ENCODE data around the gene ADIPOR1. TPM values are rescaled to one million over a fixed set of nuclear protein-coding genes. Genes with fewer than 3 reads are reported as not detected.
"Not testable (repeated sequence)": the region's sequence is repeated elsewhere in the genome, so short reads cannot be mapped to it uniquely, and the experiment has no call there.

ADIPOR1 gene
- total RNA-seq, 3 donors from 2014 or later (not counting 1 experiment from before 2014, with no cell fraction given), result 61.9 to 81.7 (median 80.6) TPM

DNA sequence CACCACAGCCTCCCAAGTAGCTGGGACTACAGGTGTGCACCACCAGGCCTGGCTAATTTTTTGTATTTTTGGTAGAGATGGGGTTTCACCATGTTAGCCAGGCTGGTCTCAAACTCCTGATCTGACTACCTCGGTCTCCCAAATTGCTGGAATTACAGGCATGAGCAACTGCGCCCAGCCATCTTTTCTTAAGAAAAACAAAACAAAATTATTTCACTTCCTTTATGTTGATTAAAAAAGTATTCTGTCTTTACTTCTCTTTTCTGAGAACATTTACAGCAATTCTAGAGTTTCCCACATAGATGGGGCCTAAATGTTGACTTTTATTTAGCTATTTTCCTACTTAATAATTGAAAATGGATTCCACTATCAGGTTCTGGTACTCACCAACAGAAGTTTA, 31.8 kb upstream of the ADIPOR1 start:
- Mint-ChIP-seq H3K36me3 (no peaks in the 10 kb centered on the region), H3K27me3 (ENCODE audit: low read depth in 2 of 2) (peaks cover 22 to 37% of the 10 kb centered on the region in 2 donors), H3K4me3 (no peak overlapping the region), H3K27ac (no peak overlapping the region), H3K4me1 (no peaks in the 10 kb centered on the region), H3K9me3 (no peaks in the 10 kb centered on the region)
- Histone ChIP-seq H3K27ac (ENCODE audit: low read length) (no peak overlapping the region), H3K27me3 (ENCODE audit: control insufficient read depth, insufficient read depth, low read length) (no peaks in the 10 kb centered on the region), H3K4me1 (ENCODE audit: control insufficient read depth, insufficient read depth, low read length) (peaks cover 3% of the 10 kb centered on the region), H3K9me3 (ENCODE audit: control insufficient read depth, insufficient read depth, low read length) (no peaks in the 10 kb centered on the region), H3K36me3 (ENCODE audit: control insufficient read depth, insufficient read depth, low read length) (no peaks in the 10 kb centered on the region), H3K4me3 (ENCODE audit: low read length) (no peak overlapping the region)
- DNase-seq, result no peak
- intact Hi-C loops (cut with micrococcal nuclease), result no loop called here
- ATAC-seq, result no peak
- 75% methylated on average over 2 of the region's 2 CpGs for WGBS (ENCODE audit: insufficient coverage)
- no peak for TF ChIP-seq CTCF (IDR thresholded peaks at IDR 0.05)

DNA sequence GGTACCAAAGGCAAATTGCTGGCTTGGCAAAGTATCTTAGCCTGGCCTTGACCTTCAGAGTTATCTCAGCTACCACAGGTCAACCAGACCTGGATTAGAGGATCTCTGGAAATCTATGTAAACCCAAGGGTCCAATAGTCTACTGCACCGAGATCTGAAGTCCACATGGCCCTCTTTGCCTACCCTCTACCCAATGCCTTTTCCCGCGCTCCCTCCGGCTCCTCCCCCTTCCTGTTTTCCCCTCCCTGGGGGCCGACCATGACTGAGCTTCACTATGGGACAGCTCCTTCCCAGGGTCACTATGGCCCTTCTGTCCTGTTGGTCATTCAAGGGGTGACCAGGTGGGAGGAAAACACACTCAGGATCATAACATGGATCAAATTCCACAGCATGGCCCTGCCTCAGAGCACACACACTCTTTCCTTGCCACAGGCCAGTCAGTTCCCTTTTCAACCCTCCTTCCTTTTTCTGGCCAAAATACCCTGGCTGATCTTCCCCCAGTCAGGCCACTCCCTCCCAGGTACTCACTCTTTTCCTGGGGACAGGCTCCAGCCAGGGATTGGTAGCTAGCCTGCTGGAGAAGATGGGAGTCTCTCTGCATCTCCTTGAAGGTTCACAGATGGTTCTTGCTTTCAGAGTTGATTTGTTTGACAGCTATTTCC, 29.9 kb upstream of the ADIPOR1 start:
- no peak overlapping the region for H3K4me3 Mint-ChIP-seq
- no peaks in the 10 kb centered on the region for H3K9me3 ChIP-seq (ENCODE audit: control insufficient read depth, insufficient read depth, low read length)
- TF ChIP-seq CTCF (IDR thresholded peaks at IDR 0.05), result no peak
- H3K36me3 Mint-ChIP-seq, result no peaks in the 10 kb centered on the region
- DNase-seq, result no peak
- intact Hi-C loops (cut with micrococcal nuclease), result no loop called here
- no peak overlapping the region for H3K27ac ChIP-seq (ENCODE audit: low read length)
- no peaks in the 10 kb centered on the region for H3K4me1 Mint-ChIP-seq
- H3K27ac Mint-ChIP-seq, result no peak overlapping the region
- H3K27me3 Mint-ChIP-seq (ENCODE audit: low read depth in 2 of 2), result peaks cover 12 to 23% of the 10 kb centered on the region in 2 donors
- H3K36me3 ChIP-seq (ENCODE audit: control insufficient read depth, insufficient read depth, low read length), result no peaks in the 10 kb centered on the region
- H3K27me3 ChIP-seq (ENCODE audit: control insufficient read depth, insufficient read depth, low read length), result no peaks in the 10 kb centered on the region
- H3K9me3 Mint-ChIP-seq, result no peaks in the 10 kb centered on the region
- peaks cover 3% of the 10 kb centered on the region for H3K4me1 ChIP-seq (ENCODE audit: control insufficient read depth, insufficient read depth, low read length)
- WGBS (ENCODE audit: insufficient coverage), result 81% methylated on average over 5 of the region's 5 CpGs
- ATAC-seq, result no peak
- no peak overlapping the region for H3K4me3 ChIP-seq (ENCODE audit: low read length)

- Mint-ChIP-seq H3K27ac (no peak overlapping the region), H3K9me3 (no peaks in the 10 kb centered on the region), H3K4me1 (no peaks in the 10 kb centered on the region), H3K27me3 (ENCODE audit: low read depth in 2 of 2) (peaks cover 10 to 16% of the 10 kb centered on the region in 2 donors), H3K36me3 (no peaks in the 10 kb centered on the region), H3K4me3 (no peak overlapping the region)
- 85% methylated on average over 7 of the region's 7 CpGs for WGBS (ENCODE audit: insufficient coverage)
- no peaks in the 10 kb centered on the region for H3K36me3 ChIP-seq (ENCODE audit: control insufficient read depth, insufficient read depth, low read length)
- H3K9me3 ChIP-seq (ENCODE audit: control insufficient read depth, insufficient read depth, low read length), result no peaks in the 10 kb centered on the region
- ATAC-seq, result no peak
- no peak for DNase-seq
- H3K4me3 ChIP-seq (ENCODE audit: low read length), result no peak overlapping the region
- no peak overlapping the region for H3K27ac ChIP-seq (ENCODE audit: low read length)
- TF ChIP-seq CTCF (IDR thresholded peaks at IDR 0.05), result no peak
- intact Hi-C loops (cut with micrococcal nuclease), result no loop called here
- H3K27me3 ChIP-seq (ENCODE audit: control insufficient read depth, insufficient read depth, low read length), result no peaks in the 10 kb centered on the region
- peaks cover 3% of the 10 kb centered on the region for H3K4me1 ChIP-seq (ENCODE audit: control insufficient read depth, insufficient read depth, low read length)
Measured at GRCh38 chr1:202987255-202987654, 29.1 kb upstream of the ADIPOR1 start.

DNA sequence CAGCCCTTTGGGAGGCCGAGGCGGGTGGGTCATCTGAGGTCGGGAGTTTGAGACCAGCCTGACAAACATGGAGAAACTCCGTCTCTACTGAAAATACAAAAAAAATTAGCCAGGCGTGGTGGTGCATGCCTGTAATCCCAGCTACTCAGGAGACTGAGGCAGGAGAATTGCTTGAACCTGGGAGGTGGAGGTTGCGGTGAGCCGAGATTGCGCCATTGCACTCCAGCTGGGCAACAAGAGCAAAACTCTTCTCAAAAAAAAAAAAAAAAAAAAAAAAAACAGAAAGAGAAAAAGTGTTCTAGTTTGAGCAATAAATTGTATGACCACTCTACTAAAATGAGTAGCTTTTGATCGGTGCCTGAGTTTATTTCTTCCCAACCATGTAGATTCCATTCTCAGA, 28.0 kb upstream of the ADIPOR1 start:
- H3K4me1 Mint-ChIP-seq; H3K4me3 ChIP-seq (ENCODE audit: low read length); ATAC-seq; DNase-seq; H3K27ac ChIP-seq (ENCODE audit: low read length); intact Hi-C loops (cut with micrococcal nuclease); H3K9me3 ChIP-seq (ENCODE audit: control insufficient read depth, insufficient read depth, low read length); H3K4me1 ChIP-seq (ENCODE audit: control insufficient read depth, insufficient read depth, low read length); H3K27me3 Mint-ChIP-seq (ENCODE audit: low read depth in 2 of 2); H3K4me3 Mint-ChIP-seq; H3K9me3 Mint-ChIP-seq; H3K36me3 Mint-ChIP-seq; H3K27me3 ChIP-seq (ENCODE audit: control insufficient read depth, insufficient read depth, low read length); H3K36me3 ChIP-seq (ENCODE audit: control insufficient read depth, insufficient read depth, low read length); H3K27ac Mint-ChIP-seq: not testable (repeated sequence)
- 88% methylated on average over 6 of the region's 9 CpGs for WGBS (ENCODE audit: insufficient coverage)
